ENCODE results near the gene FTSJ1. TPM values are rescaled to one million over a fixed set of nuclear protein-coding genes. Genes with fewer than 3 reads are reported as not detected.

FTSJ1 gene
- total and polyA plus RNA-seq, 2 of the 4 experiments (the other 2 are of a cell fraction), result 50.8 to 59.9 TPM

GRCh38 chrX:48505481-48505880, 29.5 kb downstream of the FTSJ1 start:
- Histone ChIP-seq H2BK20ac (ENCODE audit: low read depth, low read length) (no peak overlapping the region), H2BK5ac (ENCODE audit: low read depth, low read length, poor library complexity, severe bottlenecking) (no peak overlapping the region), H3K79me1 (ENCODE audit: low read depth in 1 of 2, low read length in 2 of 2) (peaks cover 6 to 12% of the 10 kb centered on the region in 2 experiments; a peak in 3 of 4 replicates), H3K36me3 (ENCODE audit: control insufficient read depth, insufficient read depth, low read length) (no peaks in the 10 kb centered on the region), H2BK120ac (ENCODE audit: low read depth, low read length) (no peak overlapping the region), H3K4me1 (ENCODE audit: control insufficient read depth, insufficient read depth, low read length) (no peaks in the 10 kb centered on the region), H2AK9ac (replicated peaks; ENCODE audit: low read depth, low read length, poor library complexity) (no peak overlapping the region), H3K4me2 (ENCODE audit: low read depth, low read length) (no peak overlapping the region), H3K18ac (ENCODE audit: low read depth, low read length) (no peak overlapping the region), H3K56ac (ENCODE audit: extremely low read depth, insufficient read depth, low read length) (no peak overlapping the region), H3K4ac (ENCODE audit: low read depth, low read length) (no peak overlapping the region), H3K9me1 (ENCODE audit: insufficient read depth, low read length) (no peaks in the 10 kb centered on the region), H2AFZ (replicated peaks; ENCODE audit: low read length, poor library complexity) (no peak overlapping the region), H3K4me3 (ENCODE audit: insufficient read depth, low read depth, low read length) (no peak overlapping the region), H2BK15ac (ENCODE audit: low read depth, low read length) (no peak overlapping the region), H4K91ac (ENCODE audit: insufficient read depth, low read depth, low read length) (no peak overlapping the region), H4K20me1 (ENCODE audit: insufficient read depth, low read length) (no peaks in the 10 kb centered on the region), H3K9me3 (ENCODE audit: control insufficient read depth, insufficient read depth, low read length) (no peaks in the 10 kb centered on the region), H3K27me3 (ENCODE audit: control insufficient read depth, insufficient read depth, low read length) (no peaks in the 10 kb centered on the region; the same call in 1 of the 2 replicates), H3K14ac (replicated peaks; ENCODE audit: low read depth, low read length) (no peak overlapping the region), H3K27ac (ENCODE audit: insufficient read depth, low read length) (no peak overlapping the region), H2AK5ac (ENCODE audit: low read depth, low read length) (no peak overlapping the region), H4K8ac (ENCODE audit: low read depth in 2 of 2, low read length in 2 of 2) (no peak overlapping the region), H4K5ac (ENCODE audit: low read depth, low read length) (no peak overlapping the region), H3K23ac (ENCODE audit: low read depth, low read length) (no peak overlapping the region), H3K9ac (ENCODE audit: low read depth, low read length) (no peak overlapping the region)
- BruUV-seq (replicated peaks), result no TSS peak
- no CpG with 5 or more reads among the region's 5 CpGs for whole genome bisulfite sequencing, 2 experiments (ENCODE audit: extremely low coverage in 2 of 2, insufficient read length in 1 of 2)
- ChIA-PET POLR2A (ENCODE audit: unreplicated experiment) (no interaction called here), CTCF (no interaction called here)
- in situ Hi-C loops (cut with MboI; ENCODE audit: low sequenced_read_pairs) (no loop called here), intact Hi-C loops (cut with micrococcal nuclease) (no loop called here), dilution Hi-C loops (cut with HindIII; ENCODE audit: low sequenced_read_pairs, unreplicated experiment) (no loop called here)
- DNase-seq (no peak), ATAC-seq (ENCODE audit: low read depth) (no peak)
- TF ChIP-seq MAFK (IDR thresholded peaks at IDR 0.05; ENCODE audit: low read depth, low read length), result no peak
- peak; percentile 58; the same call in 1 of the 2 replicates for TF ChIP-seq CEBPB (IDR thresholded peaks at IDR 0.05; ENCODE audit: low read depth, low read length)
